Activated CD8-positive, alpha-beta memory T cell treated with anti-CD3 and anti-CD28 coated beads for 1 hour (primary cell): ENCODE data around the gene SPOUT1.

Experiments used
- DNase-seq, 2 donors: peaks; one replicate each; pipeline ENCODE4 v3.0.0-alpha.2; 2020; ENCODE audit warnings: low read depth in 1 of 2; ENCODE audit errors: extremely low read depth in 1 of 2

Gene SPOUT1

DNA sequence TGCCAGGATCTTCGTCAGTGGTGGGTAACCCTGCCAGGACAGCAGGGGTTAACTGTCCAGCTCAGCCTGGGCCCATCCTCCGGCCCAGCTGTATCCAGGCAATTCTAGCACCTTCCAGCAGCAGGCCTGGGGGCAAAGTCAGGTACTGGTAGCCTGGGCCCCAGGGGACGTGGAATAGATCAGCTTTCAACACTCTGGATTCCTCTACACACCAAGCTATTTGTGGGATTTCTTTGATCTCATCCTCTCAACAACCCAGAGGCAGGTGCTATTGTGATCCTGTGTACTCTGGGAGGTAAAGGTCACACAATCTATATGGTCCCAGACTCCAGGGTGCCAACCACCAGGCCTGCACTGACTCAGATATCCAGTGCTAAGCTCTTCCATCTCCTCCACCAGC lies 8.7 kb upstream of the SPOUT1 start:
- DNase-seq = no peak

DNA sequence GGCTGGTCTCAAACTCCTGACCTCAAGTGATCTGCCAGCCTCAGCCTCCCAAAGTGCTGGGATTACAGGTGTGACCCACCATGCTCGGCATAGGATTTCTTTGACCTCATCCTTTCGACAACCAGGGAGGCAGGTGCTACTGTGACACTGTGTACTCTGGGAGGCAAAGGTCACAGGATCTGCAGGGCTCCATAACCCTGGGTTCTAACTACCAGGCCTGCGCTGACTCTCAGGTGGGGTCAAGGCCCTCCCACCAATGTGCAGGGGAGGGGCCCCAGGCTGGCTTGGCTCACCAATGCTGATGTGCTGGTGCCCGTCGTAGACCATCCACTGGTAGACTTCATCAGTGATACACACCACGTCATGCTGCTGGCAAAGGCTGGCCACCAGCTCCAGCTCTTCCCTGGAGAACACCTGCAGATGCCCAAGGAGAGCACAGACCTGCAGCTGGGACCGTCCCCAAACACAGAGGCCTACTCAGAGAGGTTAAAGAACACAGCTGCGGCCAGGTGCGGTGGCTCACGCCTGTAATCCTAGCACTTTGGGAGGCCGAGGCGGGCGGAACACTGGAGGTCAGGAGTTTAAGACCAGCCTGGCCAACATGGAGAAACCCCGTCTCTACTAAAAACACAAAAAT lies 7.0 kb upstream of the SPOUT1 start:
- DNase-seq = no peak

DNA sequence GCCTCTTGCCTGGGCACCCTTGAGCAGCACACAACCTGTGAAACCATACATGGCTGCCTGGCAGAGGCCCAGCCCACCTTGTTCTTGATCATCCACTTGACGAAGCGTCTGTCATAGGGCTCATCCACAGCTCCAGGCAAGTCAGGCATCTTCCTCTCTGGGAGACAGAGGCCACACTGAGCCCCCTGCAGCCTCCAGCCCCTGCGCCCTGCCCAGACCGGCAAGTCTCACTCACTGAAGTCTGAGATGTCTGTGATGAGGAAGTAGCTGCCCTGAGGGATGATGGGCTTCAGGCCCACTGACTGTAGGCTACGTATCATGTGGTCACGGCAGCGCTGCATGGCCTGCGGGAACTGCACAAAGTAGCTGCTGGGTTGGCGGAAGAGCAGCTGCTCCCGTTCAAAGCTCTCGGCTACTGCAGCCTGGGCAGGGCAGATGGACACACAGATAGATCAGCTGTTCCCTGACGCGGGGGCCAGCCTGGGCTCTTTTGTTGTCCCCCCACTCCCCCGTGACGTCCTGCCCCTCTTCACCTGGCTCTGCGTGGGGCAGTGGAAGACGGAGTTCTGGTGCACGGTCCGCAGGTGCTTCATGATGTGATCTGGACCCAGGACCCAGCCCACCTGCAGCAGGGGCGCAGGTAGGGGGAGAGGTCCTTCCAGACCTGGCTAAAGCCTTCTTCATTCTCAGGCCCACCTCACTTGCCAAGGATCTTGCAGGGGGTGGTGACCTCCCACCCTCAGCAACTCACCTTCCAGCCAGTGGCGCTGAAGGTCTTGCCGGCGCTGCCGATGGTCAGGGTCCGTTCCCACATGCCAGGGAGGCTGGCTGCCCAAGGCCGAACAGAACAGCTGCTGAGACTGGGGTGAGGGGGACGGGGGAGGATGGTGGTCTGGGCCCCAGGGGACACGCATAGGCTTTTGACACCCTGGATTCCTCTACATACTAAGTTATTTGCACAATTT lies 5.9 kb upstream of the SPOUT1 start:
- DNase-seq = no peak

DNA sequence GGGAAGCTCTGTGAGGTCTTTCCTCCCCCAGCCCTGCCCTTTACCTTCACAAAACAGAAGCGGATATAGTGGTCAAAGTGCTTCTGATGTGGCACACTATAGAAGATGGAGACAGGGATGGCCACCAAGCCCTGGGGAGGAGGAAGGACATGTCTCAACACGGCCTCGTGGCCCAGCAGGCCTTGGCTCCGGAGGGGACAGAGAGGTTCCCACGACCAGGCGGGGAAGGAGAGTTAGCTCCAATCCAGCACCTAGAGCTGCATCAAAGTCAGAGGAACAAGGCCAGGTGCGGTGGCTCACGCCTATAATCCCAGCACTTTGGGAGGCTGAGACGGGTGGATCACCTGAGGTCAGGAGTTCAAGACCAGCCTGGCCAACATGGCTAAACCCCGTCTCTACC lies 4.1 kb upstream of the SPOUT1 start:
- DNase-seq = no peak

DNA sequence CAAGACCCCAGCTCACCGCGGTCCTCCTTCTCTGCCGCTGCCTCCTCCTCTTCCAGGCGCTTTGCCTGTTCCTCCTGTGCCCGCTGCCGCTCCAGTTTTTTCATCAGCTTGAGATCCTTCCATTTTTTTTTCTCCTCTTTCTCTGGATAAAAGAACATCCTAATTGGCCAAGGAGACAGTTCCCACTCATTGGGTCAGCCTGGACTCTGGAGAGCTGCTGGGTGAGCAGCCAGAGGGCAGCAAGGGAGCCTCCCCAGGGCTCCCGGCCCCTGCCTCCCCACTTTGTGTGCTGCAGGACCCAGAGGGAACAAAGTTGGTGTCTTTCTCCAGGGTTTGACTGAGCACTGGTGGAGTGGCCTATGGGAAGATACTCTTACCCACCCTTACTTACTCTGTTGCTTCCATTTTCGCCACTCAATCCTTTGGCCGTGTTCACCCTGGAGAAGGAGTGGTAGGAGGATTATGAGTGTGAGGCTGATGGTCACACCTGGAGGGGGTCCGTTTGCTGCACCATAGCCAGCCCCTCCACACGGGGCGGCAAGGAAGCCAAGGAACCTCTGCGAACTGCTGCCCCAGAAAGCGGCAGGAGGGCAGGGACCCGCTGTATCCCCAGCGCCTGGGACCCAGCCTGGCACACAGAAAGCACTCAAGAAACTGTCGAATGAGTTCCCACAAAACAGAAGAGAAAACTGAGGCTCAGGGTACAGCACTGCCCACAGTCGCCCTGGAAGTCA lies 708 bp downstream of the SPOUT1 start:
- DNase-seq = no peak

DNA sequence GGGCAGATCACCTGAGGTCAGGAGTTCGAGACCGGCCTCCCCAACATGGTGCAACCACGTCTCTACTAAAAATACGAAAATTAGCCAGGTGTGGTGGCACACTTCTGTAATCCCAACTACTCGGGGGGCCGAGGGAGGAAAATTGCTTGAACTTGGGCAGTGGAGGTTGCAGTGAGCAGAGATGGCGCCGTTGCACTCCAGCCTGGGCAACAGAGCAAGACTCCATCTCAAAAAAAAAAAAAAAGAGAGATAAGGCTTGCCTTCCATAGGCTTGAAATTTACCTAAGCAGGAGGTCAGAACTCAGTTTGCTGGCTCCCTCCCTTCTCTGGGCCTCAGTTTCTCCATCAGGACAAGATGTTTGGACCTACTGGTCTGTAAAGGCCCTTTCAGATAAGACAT lies 1.3 kb downstream of the SPOUT1 start:
- no peak for DNase-seq

DNA sequence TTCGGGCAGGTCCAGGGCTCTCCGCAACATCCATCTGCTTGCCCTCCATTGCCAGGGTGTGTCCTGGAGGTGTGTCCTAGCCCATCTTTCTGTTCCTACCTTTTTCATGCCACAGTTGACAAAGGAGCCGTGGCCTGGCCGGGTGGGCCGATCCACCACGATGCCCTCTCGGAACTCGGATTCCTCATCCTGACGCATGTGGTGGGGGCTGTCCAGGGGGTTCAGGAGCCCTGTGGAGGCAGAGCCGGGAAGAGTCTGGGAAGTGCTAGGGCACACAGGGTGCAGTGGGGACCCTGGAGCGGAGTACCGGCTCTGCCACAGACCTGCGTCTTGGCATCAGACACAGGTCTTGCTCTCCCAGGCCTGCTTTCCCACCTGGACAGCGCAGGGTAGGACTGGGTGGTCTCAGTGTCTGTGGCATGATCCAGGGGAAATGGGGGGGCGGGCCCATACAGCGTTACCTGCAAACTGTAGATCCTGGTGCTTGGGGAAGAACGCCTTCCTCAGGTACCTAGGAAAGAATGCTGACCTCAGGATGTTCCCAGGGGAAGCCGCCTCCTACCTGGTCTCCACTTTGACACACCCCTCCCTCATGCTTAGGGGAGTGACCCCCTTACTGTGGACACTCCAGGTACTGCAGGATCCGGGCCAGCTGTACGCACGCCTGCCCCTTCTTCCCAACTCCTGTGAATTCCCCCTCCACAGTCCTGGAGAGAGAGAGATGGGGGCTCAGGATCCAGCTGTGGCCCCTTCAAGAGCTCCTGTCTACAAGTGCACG lies 3.5 kb downstream of the SPOUT1 start:
- DNase-seq = no peak

DNA sequence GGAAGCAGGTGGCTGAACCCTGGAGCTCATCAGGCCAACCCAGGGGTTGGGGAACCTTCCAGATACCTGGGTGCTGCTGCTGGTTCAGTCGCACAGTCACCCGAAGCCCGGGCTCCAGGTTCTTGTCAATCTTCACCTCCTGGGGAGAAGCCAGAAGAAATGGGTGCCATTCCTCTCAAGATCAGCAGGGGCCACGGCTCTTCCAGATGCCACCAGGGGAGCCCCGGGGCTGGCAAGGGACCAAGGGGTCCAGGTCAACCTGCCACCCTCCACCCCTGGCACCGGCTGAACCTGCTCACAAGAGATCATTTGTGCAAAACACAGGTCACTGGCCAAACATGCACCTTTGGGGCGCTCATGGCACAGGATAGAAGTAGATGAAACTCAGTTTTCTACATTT lies 4.7 kb downstream of the SPOUT1 start:
- DNase-seq = no peak

DNA sequence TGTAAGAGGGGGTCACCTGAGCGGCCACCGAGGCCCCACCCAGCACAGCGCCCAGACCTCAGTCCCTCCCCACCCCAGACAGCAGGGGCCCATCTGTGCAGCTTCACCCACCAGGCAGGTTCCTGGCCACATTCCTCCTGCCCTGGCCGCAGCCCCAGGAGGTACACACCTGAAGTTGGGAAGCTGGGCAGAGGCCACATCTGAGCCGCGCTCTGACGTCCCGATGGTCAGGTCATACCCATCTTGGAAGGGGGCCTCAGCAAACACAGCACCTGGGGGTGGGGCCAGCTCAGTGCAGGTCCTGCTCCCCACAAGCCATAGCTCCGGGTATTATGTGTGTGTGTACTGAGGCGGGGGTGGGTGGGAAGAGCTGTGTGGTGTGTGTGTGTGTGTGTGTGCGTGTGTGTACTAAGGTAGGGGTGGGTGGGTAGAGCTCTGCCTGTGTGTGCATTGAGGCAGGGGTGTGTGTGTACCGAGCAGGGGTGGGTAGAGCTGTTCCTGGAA lies 5.6 kb downstream of the SPOUT1 start:
- DNase-seq = no peak

DNA sequence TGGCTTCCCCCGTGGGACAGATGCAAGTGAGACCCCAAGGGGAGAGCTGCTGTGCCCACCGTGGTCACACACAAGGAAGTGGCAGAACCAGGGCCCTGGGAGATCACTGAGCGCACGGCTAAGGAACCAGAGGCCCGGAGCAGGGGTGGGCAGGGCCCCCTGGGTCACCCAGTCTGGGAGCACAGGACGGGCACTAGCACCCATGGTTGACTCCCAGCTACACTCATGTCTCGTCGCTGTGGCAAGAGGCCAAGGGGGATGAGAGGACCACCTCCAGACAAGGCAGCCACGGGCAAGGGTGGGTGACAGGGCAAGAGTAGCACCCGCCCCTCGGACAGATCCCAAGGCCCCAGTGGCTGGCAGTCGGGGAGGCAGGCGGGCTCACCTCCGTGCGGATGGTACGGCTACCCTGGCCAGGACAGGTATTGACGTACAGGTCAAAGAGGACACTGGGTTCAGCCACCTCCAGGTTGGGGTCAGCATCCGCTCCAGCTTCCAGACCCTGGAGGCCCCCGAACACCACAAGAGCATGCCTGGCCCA lies 6.2 kb downstream of the SPOUT1 start:
- no peak for DNase-seq

DNA sequence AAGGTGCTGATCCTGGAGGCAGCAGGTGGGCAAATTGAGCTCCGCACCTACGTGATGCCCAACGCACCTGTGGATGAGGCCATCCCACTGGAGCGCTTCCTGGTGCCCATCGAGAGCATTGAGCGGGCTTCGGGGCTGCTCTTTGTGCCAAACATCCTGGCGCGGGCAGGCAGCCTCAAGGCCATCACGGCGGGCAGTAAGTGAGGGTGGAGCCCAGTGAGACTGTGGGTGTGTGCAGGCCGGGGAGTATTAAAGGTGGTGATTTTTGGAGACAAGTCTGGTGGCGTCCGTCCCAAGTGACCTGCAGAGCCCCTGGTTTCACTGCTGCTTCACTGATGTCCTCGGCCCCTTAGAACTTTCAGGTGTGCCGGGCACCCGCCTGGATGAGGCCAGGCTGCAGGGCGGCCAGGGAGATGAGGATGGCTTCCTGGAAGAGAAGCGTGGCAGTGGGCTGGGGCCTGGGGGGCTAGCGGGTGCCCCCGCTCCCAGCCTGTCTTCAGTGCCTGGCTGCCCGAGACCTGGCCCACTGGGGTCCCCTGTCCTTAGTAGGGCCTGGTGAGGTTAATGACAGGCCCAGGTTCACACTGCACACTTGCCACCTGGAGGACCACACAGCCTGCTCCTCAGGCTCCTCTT lies 7.1 kb downstream of the SPOUT1 start:
- no peak for DNase-seq

DNA sequence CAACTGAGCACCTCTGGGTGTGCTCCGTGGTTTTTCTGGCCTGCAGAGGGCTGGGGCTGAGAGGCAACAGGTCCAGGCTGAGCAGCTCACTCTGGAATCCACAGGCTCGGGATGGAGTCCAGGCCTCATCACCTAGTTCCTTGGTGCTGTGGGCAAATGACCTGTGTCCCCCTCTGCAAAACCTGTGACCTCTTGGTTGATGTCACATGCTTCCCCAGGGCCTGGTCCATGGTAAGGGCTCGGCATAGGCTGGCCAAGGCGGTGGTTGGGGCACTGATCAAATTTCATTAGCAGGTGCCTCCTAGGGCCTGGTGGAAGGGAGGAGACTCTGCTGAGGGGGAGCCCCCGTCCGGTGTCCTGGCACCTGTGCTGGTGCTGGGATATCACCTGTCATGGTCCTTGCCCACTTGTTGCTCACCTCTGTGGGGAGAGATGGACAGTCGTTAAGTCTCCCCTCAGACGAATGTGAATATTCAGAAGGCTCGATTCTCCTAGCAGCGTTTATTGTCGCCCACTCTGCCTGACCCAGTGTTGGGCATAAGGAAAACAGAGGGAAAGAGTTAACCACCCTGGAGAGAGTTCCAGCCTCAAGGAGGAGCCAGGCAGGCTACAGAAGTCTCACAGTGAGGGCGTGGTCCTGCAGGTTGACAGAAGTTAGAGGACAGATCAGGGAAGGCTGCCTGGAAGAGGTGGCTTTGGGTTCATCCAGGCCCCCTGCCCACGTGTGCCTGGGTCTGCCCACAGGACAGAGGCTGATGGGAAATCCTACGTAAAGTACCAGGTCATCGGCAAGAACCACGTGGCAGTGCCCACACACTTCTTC lies 7.8 kb downstream of the SPOUT1 start:
- no peak for DNase-seq

DNA sequence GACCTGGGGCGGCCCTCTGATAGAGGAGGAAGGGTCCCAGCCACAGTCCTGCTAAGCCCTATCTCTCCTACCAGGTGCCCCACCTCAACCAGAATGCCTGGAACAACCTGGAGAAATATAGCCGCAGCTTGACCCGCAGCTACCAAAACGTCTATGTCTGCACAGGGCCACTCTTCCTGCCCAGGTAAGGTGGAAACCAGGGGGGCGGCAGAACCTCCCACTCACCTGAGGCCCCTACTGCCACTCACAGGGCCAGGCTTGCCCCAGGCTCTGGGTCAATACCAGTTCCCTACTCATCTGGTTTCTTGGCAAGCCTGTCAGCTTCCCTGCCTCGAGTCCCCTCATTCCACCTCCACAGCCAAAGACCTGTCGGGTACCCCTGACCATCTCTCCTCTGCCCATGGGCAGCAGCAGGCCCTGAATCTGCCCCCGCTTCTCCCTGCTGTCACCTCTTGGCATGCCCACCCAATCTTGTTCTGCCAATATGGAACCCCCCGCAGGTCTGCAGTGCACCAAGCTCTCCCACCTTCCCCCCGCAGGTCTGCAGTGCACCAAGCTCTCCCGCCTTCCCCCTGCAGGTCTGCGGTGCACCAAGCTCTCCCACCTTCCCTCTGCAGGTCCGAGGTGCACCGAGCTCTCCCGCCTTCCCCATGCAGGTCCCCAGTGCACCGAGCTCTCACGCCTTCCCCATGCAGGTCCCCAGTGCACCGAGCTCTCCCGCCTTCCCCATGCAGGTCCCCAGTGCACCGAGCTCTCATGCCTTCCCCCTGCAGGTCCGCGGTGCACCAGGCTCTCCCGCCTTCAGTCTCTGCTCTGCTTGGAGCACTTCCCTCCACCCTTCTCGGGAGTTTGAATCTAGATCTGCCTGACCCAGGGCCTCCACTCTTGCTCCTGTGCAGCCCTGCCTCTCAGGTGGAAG lies 8.7 kb downstream of the SPOUT1 start:
- DNase-seq = no peak

DNA sequence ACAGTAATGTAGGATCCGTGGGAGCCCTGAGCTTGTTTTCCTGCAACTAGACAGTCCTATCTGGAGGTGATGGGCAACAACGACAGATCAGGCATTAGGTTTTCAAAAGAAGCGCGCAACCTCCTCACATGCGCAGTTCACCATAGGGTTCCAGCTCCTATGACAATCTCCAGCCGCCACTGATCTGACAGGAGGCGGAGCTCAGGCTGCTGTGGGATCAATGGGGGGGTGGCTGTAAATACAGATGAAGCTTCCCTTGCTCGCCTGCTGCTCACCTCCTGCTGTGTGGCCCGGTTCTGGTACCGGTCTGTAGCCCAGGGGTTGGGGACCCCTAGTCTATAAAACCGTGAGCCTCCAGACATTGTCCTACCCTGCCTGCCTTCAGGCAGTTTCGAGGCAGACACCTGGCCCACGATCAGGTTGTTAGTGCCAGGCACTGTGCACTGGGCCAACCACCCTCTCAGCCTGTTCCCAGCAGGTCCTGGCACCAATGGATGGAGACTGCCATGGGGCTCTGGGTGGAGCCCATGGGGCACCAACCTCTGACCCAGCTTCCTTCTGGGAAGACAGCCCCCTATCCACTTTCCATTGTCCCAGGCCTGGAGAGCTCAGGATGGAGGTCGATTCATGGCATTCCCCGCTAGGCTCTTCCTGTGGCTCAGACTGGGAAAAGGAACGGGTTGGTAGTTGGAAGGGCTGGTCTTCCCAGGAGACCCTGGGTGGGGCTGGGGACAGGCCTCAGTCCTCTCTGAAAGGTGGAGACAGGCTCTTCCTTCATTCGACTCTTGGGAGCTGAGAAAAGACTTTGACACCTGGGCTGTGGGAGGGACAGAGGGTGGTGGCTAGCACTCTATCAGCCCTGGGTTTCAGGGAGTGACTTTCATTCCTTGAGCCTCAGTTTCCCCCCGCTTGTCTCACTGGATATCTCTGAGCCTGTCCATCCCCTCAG lies 9.6 kb downstream of the SPOUT1 start:
- no peak for DNase-seq

DNA sequence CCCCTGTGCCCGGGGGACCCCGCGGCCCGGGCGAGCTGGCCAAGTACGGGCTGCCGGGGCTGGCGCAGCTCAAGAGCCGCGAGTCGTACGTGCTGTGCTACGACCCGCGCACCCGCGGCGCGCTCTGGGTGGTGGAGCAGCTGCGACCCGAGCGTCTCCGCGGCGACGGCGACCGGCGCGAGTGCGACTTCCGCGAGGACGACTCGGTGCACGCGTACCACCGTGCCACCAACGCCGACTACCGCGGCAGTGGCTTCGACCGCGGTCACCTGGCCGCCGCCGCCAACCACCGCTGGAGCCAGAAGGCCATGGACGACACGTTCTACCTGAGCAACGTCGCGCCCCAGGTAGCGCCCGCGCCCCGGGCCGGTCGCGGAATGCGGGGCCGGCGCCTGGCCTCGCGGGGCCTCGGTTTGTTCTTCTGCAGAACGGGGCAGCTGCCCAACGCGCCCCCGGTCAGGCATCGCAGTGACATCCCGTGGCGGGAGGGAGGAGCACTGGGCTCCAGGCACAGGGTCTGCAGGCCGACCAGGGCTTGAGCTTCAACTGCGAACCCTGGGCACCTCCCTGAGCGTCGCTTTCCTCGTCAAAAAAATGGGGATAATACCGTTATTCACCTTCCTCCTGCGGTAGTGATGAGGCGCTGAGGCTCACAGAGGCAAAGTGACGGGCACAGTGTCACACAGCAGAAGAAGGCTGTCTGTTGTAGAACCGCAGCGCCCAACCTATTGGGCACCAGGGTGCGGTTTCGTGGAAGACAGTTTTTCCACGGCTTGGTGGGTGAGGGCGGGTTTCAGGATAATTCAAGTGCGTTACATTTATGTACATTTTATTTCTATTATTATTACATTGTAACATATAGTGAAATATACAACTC lies 10.5 kb downstream of the SPOUT1 start:
- peak in 1 of 2 donors; percentile 30 for DNase-seq
